ENCODE data around the gene STPG1. TPM values are rescaled to one million over a fixed set of nuclear protein-coding genes. Genes with fewer than 3 reads are reported as not detected.

STPG1 gene
- polyA plus RNA-seq, 3 donors, result 10.6 to 12.1 (median 11.8) TPM

DNA sequence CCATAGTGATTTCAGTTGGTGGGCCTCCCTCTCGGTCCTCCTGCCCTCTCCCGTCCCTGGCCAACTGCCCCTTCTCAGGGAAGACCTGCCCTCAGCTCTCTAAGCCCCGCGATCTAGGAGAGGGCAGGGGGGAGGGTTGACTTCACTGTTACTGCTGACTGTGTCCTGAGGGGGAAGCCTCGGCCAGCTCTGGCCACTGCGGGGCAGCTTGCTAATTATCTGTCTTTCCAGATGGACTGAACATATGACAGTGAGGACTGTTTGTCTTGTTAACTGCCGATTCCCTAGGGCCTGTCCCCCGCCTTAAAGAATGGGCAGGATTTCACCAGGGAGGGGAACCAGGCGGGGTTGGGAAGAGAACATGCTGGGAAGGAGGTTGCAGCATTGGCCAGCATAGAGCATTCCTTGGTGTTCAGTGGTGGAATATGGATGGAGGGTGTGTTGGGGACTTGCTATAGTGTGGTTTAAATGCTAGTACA lies 24.9 kb upstream of the STPG1 start:
- peak in 2 of 11 donors; percentile 43 to 66 for DNase-seq (ENCODE audit: extremely low read depth in 1 of 11, low read depth in 9 of 11, low spot score in 4 of 11)

DNA sequence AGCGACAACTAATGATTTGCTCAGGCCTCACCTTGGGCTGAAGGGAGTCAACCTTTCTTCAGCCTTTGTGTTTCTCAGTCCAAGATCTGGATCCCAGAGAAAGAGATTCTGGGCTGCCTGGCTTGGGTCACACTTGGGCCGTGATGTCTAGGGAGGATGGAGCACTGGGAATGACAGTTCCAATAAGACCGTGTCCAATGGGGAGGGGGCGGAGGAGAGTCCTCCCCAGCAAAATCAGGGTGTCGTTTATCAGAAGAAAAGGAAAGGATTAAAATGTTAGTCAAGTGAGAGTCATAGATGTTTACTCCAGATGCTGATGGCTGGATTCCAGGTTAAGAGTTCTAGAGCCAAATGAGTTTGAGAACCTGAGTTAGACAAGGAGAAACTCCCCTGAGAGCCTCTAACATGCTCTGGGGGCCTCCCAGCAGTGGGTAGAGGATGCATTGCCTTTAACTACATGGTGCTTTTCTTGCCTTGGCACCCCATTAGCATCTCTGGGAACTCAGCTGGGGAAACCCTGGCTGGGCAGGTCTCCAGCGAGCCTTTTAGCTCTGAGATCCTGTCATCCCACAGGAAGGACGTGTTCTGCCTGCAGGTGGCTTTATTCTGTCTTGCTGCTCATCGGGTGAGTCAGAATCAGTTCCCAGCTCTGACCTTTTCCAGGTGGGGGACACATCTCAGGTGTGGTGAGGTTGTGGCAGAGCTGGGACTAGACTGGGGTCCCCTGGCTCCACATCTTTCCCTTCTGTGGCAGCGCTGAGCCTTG lies 24.2 kb upstream of the STPG1 start:
- DNase-seq (ENCODE audit: extremely low read depth in 1 of 11, low read depth in 9 of 11, low spot score in 4 of 11), result no peak

DNA sequence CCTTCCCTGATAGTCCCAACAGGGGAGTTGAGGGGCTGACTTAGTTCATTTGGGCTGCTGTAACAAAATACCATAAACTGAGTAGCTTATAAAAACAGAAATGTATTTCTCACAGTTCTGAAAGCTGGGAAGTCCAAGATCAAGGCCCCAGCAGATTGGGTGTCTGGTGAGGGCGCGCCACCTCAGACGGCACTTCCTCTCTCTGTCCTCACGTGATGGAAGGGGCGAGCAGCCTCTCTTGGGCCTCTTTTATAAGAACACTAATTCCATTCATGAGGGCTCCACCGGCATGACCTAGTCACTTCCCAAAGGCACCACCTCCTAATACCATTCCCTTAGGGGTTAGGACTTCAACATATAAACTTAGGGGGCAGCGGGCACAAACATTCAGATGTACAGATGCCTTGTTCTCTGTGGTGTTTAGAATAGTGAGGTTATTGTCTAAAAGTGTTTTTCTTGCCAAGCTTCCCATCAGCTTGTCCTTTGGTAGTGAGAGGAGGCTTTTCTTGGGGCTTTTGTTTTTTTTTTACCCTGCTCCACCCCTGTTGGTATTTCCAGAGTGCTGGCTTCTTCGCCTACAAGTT lies 22.3 kb upstream of the STPG1 start:
- no peak for DNase-seq (ENCODE audit: extremely low read depth in 1 of 11, low read depth in 9 of 11, low spot score in 4 of 11)

DNA sequence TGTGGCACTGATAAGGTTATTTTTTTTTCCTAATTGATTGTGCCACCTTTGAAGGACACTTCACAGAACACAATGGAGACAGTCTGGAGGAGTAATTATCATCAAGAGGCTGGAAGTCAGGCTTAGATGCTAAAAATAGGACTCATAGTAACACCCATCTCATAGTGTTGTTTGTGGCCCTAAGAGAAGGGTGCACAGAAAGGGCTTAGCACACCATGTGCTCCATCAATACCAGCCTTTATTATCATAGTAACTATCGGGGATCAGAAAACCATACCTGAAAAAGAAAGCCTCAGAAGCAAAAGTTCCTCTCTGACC lies 13.9 kb upstream of the STPG1 start:
- no peak for DNase-seq (ENCODE audit: extremely low read depth in 1 of 11, low read depth in 9 of 11, low spot score in 4 of 11)

DNA sequence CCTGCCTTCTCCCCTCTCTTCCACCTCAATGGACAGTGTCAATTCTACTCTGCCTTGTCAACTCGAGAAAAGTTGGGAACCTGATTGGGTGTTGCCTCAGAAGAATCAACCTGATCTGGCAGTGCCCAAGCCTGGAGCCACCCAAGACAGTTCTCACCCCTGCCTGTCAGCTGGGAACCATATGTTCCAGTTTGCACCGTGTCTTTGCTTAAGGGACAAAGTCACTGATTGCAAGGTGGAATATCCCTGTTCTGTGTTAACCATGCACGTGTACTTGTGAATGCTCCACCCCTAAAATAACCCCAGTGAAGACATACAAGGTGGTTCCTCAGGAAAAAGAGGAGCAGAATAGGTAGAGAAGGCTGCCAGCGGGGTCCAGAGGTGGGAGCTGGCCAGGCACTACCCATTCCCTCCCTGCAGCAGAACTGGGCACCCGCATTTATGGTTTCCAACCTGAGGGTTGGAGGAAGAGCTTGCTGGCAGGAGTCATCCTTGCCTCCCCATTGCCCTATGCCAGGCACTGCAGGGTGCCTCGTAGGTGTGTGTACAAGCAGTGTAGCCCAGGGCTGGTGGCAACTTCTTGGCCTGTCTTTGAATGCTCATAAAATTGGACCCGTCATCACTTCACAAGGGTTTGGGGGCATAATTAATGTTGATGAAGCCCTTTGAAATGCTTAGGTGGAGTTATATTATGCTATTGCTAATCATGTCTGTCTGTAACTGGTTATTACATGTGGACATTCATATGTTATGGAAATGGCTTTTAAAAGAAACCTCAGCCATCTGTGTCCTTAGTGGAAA lies 13.4 kb upstream of the STPG1 start:
- DNase-seq (ENCODE audit: extremely low read depth in 1 of 11, low read depth in 9 of 11, low spot score in 4 of 11), result no peak

DNA sequence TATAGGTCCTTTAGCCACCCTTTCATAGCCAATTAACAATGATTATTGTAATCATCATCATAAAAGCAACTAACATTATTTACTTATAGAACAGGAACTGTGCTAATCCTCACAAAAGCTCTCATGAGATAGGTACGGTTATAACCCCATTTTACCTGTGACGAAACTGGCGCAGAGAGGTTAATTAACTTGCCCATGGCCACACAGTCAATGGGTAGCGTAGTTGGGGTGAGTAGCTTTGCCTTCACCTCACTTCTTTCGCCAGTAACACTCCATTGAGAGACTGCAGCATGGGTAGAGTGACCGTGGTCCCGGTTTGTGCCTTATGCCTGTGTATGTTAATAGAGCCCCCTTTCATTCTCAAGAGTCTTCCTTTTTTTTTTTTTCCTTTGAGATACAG lies 12.3 kb upstream of the STPG1 start:
- no peak for DNase-seq (ENCODE audit: extremely low read depth in 1 of 11, low read depth in 9 of 11, low spot score in 4 of 11)

DNA sequence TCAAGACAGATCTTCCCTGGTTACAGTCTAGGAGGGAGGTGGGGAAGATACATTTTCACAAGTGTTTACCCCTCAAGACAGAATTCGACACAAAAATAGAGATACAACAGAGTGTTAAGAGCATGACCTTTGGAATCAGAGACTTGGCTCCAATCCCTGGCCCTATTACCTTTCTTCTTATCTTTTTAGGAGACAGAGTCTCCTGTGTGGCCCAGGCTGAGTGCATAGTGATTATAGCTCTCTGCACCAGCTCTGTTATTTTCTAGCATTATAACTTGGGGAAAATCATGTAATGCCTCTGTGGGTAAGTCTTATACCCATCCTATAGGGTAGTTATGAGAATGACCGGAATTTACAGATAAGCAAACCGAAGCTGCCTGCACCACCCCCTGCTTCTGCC lies 11.9 kb upstream of the STPG1 start:
- DNase-seq (ENCODE audit: extremely low read depth in 1 of 11, low read depth in 9 of 11, low spot score in 4 of 11), result no peak

DNA sequence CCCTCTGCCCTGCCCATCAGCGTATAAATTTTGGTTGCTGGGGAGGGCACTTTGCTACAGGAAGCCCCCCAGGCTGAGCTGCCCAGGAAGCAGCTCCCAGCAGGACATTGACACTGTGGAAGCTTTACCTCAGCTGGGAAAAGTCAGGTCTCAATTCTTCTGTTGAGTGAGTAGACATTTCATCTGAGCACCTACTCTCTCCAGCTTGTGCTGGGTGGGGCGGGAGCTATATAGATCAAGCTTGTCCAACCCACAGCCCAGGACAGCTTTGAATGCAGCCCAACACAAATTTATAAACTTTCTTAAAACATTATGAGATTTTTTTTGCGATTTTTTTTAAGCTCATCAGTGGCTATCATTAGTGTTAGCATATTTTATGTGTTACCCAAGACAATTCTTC lies 11.4 kb upstream of the STPG1 start:
- no peak for DNase-seq (ENCODE audit: extremely low read depth in 1 of 11, low read depth in 9 of 11, low spot score in 4 of 11)

DNA sequence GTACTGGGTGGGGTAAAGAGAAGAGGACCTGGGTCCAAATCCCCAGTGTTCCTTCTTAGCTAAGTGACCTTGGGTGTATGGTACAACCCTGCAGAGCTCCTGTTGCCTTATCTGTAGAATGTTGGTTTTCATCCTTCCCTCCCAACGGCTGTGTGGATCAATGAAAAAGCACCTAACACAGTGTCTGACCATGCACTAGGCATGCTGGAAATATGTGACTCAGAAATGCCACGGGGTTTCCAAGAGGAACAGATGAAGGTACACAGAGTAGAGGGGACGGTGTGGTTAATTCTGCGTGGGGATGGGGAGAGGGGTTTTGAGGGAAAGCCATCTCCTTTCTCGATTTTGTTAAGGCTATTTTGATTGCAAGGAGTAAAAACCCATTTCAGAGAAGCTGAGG lies 10.6 kb upstream of the STPG1 start:
- DNase-seq (ENCODE audit: extremely low read depth in 1 of 11, low read depth in 9 of 11, low spot score in 4 of 11), result no peak

DNA sequence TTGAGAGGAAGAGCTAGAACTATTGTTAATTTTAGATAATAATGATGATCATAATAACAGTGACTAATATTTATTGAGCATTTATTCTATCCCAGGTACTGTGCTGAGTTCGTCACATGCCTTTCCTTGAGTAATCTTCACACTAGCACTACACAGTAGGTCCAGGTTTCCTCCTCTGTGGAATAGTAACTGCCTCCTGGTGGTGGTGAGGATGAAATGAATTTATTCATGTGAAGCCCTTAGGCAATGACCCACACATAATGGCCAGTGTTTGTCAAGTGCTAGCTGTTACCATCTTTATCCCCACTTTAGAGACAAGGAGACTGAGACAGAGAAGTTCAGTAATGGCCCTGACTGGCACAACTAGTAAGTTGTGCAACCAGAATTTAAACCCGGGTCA lies 7.9 kb upstream of the STPG1 start:
- no peak for DNase-seq (ENCODE audit: extremely low read depth in 1 of 11, low read depth in 9 of 11, low spot score in 4 of 11)

DNA sequence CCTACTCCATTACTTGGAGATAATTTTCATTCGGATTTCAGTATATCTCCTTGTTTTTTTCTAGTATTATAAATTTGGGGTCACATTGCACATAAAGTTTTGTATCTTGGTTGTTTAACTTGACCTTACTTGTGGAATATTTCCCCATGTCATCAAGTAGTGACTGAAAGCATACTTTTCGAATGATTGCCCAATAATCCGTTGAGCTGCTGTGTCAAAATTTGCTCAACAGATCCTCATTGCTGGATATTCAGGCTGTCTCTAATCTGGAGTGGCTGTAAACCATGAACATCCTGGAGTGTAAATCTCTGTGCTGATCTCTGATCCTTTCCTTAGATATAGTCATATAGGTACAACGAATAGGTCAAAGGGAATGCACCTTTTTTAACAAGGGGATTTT lies 7.0 kb upstream of the STPG1 start:
- no peak for DNase-seq (ENCODE audit: extremely low read depth in 1 of 11, low read depth in 9 of 11, low spot score in 4 of 11)

DNA sequence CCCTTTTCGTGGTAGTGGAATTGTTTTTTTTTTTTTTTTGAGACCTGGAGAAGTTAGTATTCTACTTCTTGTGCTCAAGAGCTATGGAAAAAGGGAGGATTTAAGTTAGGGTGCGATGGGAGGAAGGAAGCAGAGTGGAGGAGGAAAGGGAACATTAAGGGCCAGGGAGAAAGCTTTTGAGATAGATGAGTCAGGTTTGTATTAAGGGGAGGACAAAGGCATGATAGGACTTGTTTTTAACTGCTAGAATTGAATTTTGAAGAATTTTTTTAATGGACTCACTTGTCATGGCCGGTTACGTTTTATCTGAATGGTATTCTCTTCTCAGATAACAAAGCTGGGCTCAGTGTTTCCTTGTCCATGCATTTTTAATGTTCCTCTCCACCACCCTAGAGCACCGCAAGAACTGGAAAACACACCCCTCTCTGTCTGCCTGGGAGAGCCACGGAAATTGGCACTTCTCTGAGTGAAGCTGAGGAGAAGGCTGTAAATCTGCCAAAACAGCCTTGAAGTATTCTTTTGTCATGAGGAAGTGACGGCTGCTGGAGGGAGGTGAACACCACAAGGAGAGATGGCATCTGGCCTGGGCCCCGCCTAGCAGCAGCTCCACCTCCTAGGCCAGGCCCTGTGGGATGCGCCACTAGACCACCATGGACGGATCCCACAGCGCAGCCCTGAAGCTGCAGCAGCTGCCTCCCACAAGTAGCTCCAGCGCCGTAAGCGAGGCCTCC lies 5.5 kb upstream of the STPG1 start:
- DNase-seq (ENCODE audit: extremely low read depth in 1 of 11, low read depth in 9 of 11, low spot score in 4 of 11), result no peak

DNA sequence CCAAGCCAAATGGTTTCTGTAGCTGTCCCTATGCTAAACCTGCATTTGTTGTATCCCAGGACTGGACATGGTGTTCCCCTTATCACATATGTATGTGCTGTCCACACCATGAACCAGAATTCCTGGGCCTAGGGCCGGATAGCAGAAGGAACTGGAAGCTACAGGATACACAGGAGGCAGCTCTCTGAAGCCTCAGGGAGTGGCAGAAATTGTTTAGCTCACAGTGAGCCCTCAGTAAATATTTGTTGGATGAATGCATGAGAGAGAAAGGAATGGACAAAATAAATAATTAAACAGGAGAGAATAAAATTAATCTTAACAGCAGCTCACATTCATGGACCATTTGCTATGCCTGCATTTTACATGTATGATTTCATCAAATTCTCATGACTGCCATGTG lies 4.1 kb upstream of the STPG1 start:
- DNase-seq (ENCODE audit: extremely low read depth in 1 of 11, low read depth in 9 of 11, low spot score in 4 of 11), result no peak

DNA sequence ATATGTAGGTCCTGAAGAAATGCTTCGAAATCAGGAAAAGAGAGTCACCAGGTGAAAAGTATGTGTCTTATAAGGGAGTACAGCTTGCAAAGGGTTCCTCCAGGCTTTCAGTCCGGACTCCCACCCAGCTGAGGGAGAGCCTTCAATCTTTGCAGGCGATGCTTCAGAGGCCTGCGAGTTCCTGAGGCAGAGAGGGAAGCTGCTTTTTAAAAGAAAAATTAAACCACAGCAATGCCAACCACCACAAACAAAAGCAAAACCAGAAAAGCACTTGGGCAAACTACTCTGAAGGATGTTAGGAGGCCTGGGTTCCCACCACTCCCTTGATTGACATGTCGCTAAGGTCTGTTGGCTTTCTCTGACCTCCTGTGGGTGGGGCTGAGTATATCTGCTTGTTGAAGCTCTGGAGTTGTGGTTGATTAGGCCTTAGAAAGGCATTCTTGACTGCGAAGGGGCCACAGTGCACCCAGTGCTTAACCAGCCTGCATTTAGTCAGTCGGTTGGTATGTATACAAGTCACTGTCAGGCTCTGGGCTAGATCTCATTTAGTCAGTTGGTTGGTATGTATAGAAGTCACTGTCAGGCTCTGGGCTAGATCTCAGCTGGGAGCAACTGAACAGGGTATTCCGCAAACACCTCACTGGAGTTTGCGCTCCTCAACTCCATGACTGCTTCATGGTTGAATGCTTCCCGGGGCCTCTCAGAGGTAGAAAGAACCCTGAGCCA lies 3.2 kb upstream of the STPG1 start:
- no peak for DNase-seq (ENCODE audit: extremely low read depth in 1 of 11, low read depth in 9 of 11, low spot score in 4 of 11)

DNA sequence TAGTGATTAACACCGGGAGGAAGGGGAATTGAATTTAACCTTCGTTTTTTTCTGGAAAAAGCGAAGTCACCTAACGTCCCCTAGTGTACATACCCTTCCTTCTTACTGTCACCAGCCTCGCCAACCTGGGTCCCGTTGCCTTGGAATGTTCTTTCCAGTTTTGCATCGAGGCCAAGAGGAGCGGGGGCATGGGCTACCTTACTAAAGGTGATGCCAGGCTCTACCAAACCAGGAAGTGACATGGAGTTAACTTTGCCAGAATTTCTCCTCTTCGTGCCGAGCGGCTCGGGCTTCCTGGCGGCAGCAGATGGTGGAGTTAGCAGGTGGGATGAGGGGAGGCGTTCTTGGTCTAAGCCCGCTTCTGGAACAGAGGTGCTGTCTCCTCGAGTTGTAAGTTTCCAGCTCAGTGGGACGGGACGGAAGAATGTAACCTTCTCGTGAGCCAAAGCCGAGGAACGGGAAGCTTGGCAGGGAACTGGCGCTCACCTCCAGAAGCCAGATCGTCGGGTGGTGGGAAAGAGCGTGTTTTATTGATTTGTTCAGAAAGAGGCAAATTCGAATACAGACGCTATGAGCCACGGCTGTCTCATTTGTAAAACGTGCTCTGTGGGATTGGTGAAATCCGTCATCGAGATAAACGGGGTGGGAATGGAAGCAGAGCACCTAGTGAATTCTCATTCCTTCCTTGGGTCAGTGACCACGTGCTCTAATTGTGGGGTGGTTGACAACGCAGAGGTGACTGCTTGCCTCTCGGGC lies 2.5 kb upstream of the STPG1 start:
- no peak for DNase-seq (ENCODE audit: extremely low read depth in 1 of 11, low read depth in 9 of 11, low spot score in 4 of 11)

DNA sequence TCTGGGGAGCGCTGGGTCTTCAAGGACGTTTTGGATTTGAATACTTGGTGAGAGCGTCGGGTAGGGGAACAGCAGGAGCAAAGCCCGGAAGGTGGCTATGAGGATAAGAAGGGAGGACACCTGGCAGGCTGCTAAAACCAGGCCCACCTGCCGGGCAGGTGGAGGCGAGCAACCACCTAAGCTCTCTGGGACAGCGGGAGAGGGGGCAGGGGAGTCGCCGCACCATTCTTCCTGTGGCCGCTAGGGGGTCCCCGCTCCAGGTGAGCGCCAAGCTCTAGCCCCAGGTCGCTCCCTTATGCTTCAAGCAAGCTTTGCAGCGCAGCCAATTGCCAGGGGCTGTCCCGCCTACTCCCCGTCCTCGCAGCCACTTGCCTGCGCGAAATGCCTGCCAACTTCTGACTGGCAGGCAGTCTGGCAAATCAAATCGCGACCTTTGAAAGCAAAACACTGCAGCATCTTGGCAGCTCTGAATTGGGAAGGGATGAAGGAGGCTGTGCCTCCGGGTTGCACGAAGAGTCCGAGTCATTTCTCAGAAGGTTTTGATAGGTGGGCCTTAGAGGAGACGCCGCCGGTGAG lies 1.8 kb upstream of the STPG1 start, which contains the start of gene NIPAL3:
Gene NIPAL3, plus strand, starts transcription at position 469 of the 576 bp plus-strand sequence. CDS start 3,746 bp downstream, outside the sequence.
- DNase-seq (ENCODE audit: extremely low read depth in 1 of 11, low read depth in 9 of 11, low spot score in 4 of 11), result peak; percentile 97 to 100 (median 98)

DNA sequence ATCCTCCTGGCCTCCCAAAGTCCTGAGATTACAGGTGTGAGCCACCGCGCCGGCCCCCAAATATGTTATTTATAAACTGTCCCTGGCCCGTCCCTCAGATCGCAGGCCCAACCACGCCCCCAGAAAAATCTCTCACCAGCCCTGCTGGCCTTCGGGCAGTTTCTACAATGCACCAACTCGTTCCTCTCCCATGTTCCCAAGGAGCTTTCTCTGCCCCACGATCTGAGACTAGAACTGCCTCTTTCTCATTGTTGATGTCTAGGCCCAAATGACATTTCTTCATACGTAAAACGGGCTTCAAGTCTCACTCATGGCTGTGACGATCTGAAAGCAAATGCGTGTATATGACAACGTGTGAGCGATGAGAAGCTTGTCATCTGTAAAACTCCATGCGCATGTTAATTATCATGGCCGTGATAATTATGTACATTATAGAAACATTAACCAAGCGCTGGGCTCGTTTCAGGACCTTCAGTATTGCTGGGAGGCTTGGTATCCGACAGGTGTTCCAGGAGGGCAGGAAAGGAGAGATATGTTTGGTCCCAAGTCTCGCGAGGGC lies 1.3 kb upstream of the STPG1 start:
- DNase-seq (ENCODE audit: extremely low read depth in 1 of 11, low read depth in 9 of 11, low spot score in 4 of 11), result no peak

DNA sequence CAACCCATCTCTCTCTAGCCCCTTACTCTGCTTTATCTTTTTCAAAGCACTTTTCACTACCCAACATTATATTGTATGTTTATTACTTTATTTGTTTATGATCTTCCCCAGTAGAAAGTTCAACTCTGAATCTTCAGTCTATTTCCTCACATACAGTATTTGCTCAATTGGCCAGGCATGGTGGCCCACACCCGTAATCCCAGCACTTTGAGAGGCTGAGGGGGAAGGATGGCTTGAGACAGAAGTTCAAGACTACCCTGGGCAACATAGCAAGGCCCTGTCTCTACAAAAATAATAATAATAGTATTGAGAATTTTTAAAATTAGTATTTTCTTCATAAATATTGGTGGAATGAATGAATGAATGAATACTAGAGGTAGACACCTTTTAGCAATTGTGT lies 1.2 kb downstream of the STPG1 start:
- DNase-seq (ENCODE audit: extremely low read depth in 1 of 11, low read depth in 9 of 11, low spot score in 4 of 11), result no peak
